Parathyroid adenoma (tissue), 2 donors: ENCODE measurements around the gene CLRN3.

ENCODE experiments used
- H2AFZ ChIP-seq: fragments of 300-600 bp; sonication (generic); one replicate; pipeline ENCODE4 v1.7.0; 2017; ENCODE audit warnings: antibody characterized with exemption, mild to moderate bottlenecking
- H3K27ac ChIP-seq: fragments of 300-600 bp; sonication (generic); one replicate; pipeline ENCODE4 v1.7.0; 2017
- H3K27me3 ChIP-seq: fragments of 300-600 bp; sonication (generic); one replicate; pipeline ENCODE4 v1.7.0; 2017; ENCODE audit warnings: low read length; ENCODE audit not compliant: control insufficient read depth, insufficient read depth
- H3K36me3 ChIP-seq: fragments of 300-600 bp; sonication (generic); one replicate; pipeline ENCODE4 v1.7.0; 2017; ENCODE audit warnings: low read length; ENCODE audit not compliant: control insufficient read depth, insufficient read depth
- H3K4me1 ChIP-seq: fragments of 300-600 bp; sonication (generic); one replicate; pipeline ENCODE4 v1.7.0; 2017; ENCODE audit warnings: control low read depth
- H3K4me2 ChIP-seq: fragments of 300-600 bp; sonication (generic); one replicate; pipeline ENCODE4 v1.7.0; 2017; ENCODE audit warnings: low read length
- H3K4me3 ChIP-seq: fragments of 300-600 bp; sonication (generic); one replicate; pipeline ENCODE4 v1.7.0; 2017; ENCODE audit warnings: low read depth, low read length
- H3K79me2 ChIP-seq: fragments of 300-600 bp; sonication (generic); one replicate; pipeline ENCODE4 v1.7.0; 2017; ENCODE audit warnings: control low read depth
- H3K9ac ChIP-seq: fragments of 300-600 bp; sonication (generic); one replicate; pipeline ENCODE4 v1.7.0; 2017; ENCODE audit warnings: mild to moderate bottlenecking
- H3K9me3 ChIP-seq: fragments of 300-600 bp; sonication (generic); one replicate; pipeline ENCODE4 v1.7.0; 2017; ENCODE audit warnings: low read length; ENCODE audit not compliant: control insufficient read depth
- CTCF ChIP-seq: fragments of 300-600 bp; sonication (generic); IDR thresholded peaks from one replicate; pipeline ENCODE4 v1.7.0; 2017; ENCODE audit warnings: antibody characterized with exemption, mild to moderate bottlenecking
- donor health status: primary hyperparathyroidism.

The CLRN3 gene

GRCh38 chr10:127832501-127832900, 60.2 kb downstream of the CLRN3 start:
- Histone ChIP-seq H3K4me2 (no peak overlapping the region), H3K9ac (no peak overlapping the region), H2AFZ (no peak overlapping the region), H3K4me3 (no peak overlapping the region), H3K36me3 (no peaks in the 10 kb centered on the region), H3K27me3 (no peaks in the 10 kb centered on the region), H3K9me3 (no peaks in the 10 kb centered on the region), H3K4me1 (no peaks in the 10 kb centered on the region), H3K27ac (no peak overlapping the region), H3K79me2 (no peaks in the 10 kb centered on the region)
- no peak for TF ChIP-seq CTCF

- Histone ChIP-seq H3K27me3 (no peaks in the 10 kb centered on the region), H3K4me2 (no peak overlapping the region), H3K9me3 (no peaks in the 10 kb centered on the region), H3K79me2 (no peaks in the 10 kb centered on the region), H2AFZ (no peak overlapping the region), H3K9ac (no peak overlapping the region), H3K4me1 (no peaks in the 10 kb centered on the region), H3K4me3 (no peak overlapping the region), H3K36me3 (no peaks in the 10 kb centered on the region), H3K27ac (no peak overlapping the region)
- TF ChIP-seq CTCF: no peak
These were observed 62.3 kb downstream of the CLRN3 start for GRCh38 chr10:127830414-127830813.
